ENCODE data around the gene ZNF367.

- no peak for TF ChIP-seq CTCF (IDR thresholded peaks at IDR 0.05; ENCODE audit: low read depth, low read length, missing input control)
- TF ChIP-seq REST (IDR thresholded peaks at IDR 0.05), result no peak
- TF ChIP-seq FOXA2 (IDR thresholded peaks at IDR 0.05), result no peak
- TF ChIP-seq MAX (IDR thresholded peaks at IDR 0.05), result no peak
- no peak for TF ChIP-seq JUND (IDR thresholded peaks at IDR 0.05)
- no peak for TF ChIP-seq EGR1 (IDR thresholded peaks at IDR 0.05; ENCODE audit: low read depth in 2 of 2)
- no peak for TF ChIP-seq ATF3 (IDR thresholded peaks at IDR 0.05)
- no peak for TF ChIP-seq GABPA (IDR thresholded peaks at IDR 0.05 in 1 of 2, conservative IDR thresholded peaks at IDR 0.05 in 1 of 2)
- no peak for TF ChIP-seq YY1 (IDR thresholded peaks at IDR 0.05)
- no peak for TF ChIP-seq HNF4G (IDR thresholded peaks at IDR 0.05)
- no peak for TF ChIP-seq TAF1 (conservative IDR thresholded peaks at IDR 0.05)
- no peak for TF ChIP-seq SP1 (IDR thresholded peaks at IDR 0.05)
- no peak for TF ChIP-seq FOXA1 (IDR thresholded peaks at IDR 0.05)
Observed at GRCh38 chr9:96376891-96377874, 41.0 kb downstream of the ZNF367 start.
